ENCODE results near the gene SMCHD1. TPM values are rescaled to one million over a fixed set of nuclear protein-coding genes. Genes with fewer than 3 reads are reported as not detected.
"Not testable (repeated sequence)": the region's sequence is repeated elsewhere in the genome, so short reads cannot be mapped to it uniquely, and the experiment has no call there.

Gene SMCHD1
- polyA plus RNA-seq, 3 donors = 10.8 to 13.6 (median 11.8) TPM

- 95 to 96% (median 96%) methylated on average over 9 of the region's 9 CpGs for WGBS, 3 donors
- H3K27ac ChIP-seq (ENCODE audit: low read depth, low read length) = no peak overlapping the region
Observed at GRCh38 chr18:2794159-2794558, 138.6 kb downstream of the SMCHD1 start.

- WGBS, 3 donors = 91 to 96% (median 94%) methylated on average over 1 of the region's 1 CpG
- no peak overlapping the region for H3K27ac ChIP-seq (ENCODE audit: low read depth, low read length)
Observed at GRCh38 chr18:2797951-2798350, 142.4 kb downstream of the SMCHD1 start.

- H3K27ac ChIP-seq (ENCODE audit: low read depth, low read length) = no peak overlapping the region
- WGBS, 3 donors = 67 to 100% (median 99%) methylated on average over 2 of the region's 2 CpGs
Observed at GRCh38 chr18:2799369-2799768, 143.8 kb downstream of the SMCHD1 start.

GRCh38 chr18:2805970-2806943 lies 150.7 kb downstream of the SMCHD1 start:
- no peak overlapping the region for H3K27ac ChIP-seq (ENCODE audit: low read depth, low read length)
- WGBS, 3 donors = 94 to 95% (median 94%) methylated on average over 8 of the region's 8 CpGs

GRCh38 chr18:2808640-2809039 lies 153.1 kb downstream of the SMCHD1 start:
- not testable (repeated sequence) for H3K27ac ChIP-seq (ENCODE audit: low read depth, low read length)
- 67 to 90% (median 81%) methylated on average over 2 of the region's 2 CpGs for WGBS, 3 donors

GRCh38 chr18:2809666-2810183 lies 154.2 kb downstream of the SMCHD1 start:
- WGBS, 3 donors = 82 to 97% (median 87%) methylated on average over 6 of the region's 6 CpGs

GRCh38 chr18:2811416-2811815 lies 155.9 kb downstream of the SMCHD1 start:
- WGBS, 3 donors = 90 to 100% (median 98%) methylated on average over 1 of the region's 1 CpG
- H3K27ac ChIP-seq (ENCODE audit: low read depth, low read length) = no peak overlapping the region

More at GRCh38 chr18:2809666-2810183, 154.2 kb downstream of the SMCHD1 start:
- H3K27ac ChIP-seq (ENCODE audit: low read depth, low read length) = not testable (repeated sequence)

GRCh38 chr18:2814928-2815327 lies 159.4 kb downstream of the SMCHD1 start:
- no peak overlapping the region for H3K27ac ChIP-seq (ENCODE audit: low read depth, low read length)
- 86 to 97% (median 96%) methylated on average over 2 of the region's 2 CpGs for WGBS, 3 donors

GRCh38 chr18:2818281-2818680 lies 162.8 kb downstream of the SMCHD1 start:
- H3K27ac ChIP-seq (ENCODE audit: low read depth, low read length) = no peak overlapping the region

GRCh38 chr18:2821695-2822094 lies 166.2 kb downstream of the SMCHD1 start:
- WGBS, 3 donors = 95 to 97% (median 95%) methylated on average over 2 of the region's 2 CpGs
- H3K27ac ChIP-seq (ENCODE audit: low read depth, low read length) = no peak overlapping the region

- H3K27ac ChIP-seq (ENCODE audit: low read depth, low read length) = no peak overlapping the region
- WGBS, 3 donors = 80 to 97% (median 80%) methylated on average over 6 of the region's 6 CpGs
Observed at GRCh38 chr18:2822213-2822921, 166.8 kb downstream of the SMCHD1 start.

- WGBS, 3 donors = 47 to 85% (median 82%) methylated on average over 2 of the region's 2 CpGs
- no peak overlapping the region for H3K27ac ChIP-seq (ENCODE audit: low read depth, low read length)
Observed at GRCh38 chr18:2823202-2823601, 167.7 kb downstream of the SMCHD1 start.

- H3K27ac ChIP-seq (ENCODE audit: low read depth, low read length) = no peak overlapping the region
- WGBS, 3 donors = 98 to 100% (median 99%) methylated on average over 2 of the region's 2 CpGs
Observed at GRCh38 chr18:2823966-2824365, 168.4 kb downstream of the SMCHD1 start.

- H3K27ac ChIP-seq (ENCODE audit: low read depth, low read length) = no peak overlapping the region
- WGBS, 3 donors = 85 to 90% (median 89%) methylated on average over 5 of the region's 5 CpGs
Observed at GRCh38 chr18:2824865-2825264, 169.3 kb downstream of the SMCHD1 start.

- 82 to 91% (median 83%) methylated on average over 3 of the region's 3 CpGs for WGBS, 3 donors
- H3K27ac ChIP-seq (ENCODE audit: low read depth, low read length) = no peak overlapping the region
Observed at GRCh38 chr18:2825613-2826175, 170.2 kb downstream of the SMCHD1 start.

- WGBS, 3 donors = 42 to 60% (median 51%) methylated on average over 10 of the region's 10 CpGs
- no peak overlapping the region for H3K27ac ChIP-seq (ENCODE audit: low read depth, low read length)
Observed at GRCh38 chr18:2826581-2826980, 171.1 kb downstream of the SMCHD1 start.

GRCh38 chr18:2827061-2827460 lies 171.5 kb downstream of the SMCHD1 start:
- H3K27ac ChIP-seq (ENCODE audit: low read depth, low read length) = no peak overlapping the region
- WGBS, 3 donors = 75 to 84% (median 79%) methylated on average over 5 of the region's 5 CpGs

- H3K27ac ChIP-seq (ENCODE audit: low read depth, low read length) = not testable (repeated sequence)
- WGBS, 3 donors = 89 to 97% (median 92%) methylated on average over 3 of the region's 3 CpGs
Observed at GRCh38 chr18:2836118-2836517, 180.6 kb downstream of the SMCHD1 start.

GRCh38 chr18:2837290-2837689 lies 181.8 kb downstream of the SMCHD1 start:
- H3K27ac ChIP-seq (ENCODE audit: low read depth, low read length) = not testable (repeated sequence)

Data from adipose tissue (tissue), 3 donors.